HL-60 (cell line): ENCODE results near the gene SCAMP2.

ENCODE experiments used
- CTCF ChIP-seq: IDR thresholded peaks from one replicate; pipeline ENCODE4 v1.5.1; 2011; ENCODE audit warnings: low read length, control low read depth, inconsistent platforms; ENCODE audit not compliant: insufficient read depth
- GABPA ChIP-seq: IDR thresholded peaks from 2 replicates; pipeline ENCODE4 v1.6.1; 2012; ENCODE audit warnings: low read depth
- POLR2AphosphoS5 ChIP-seq: IDR thresholded peaks from 2 replicates; pipeline ENCODE4 v1.6.1; 2012; ENCODE audit warnings: low read depth
- SPI1 ChIP-seq: IDR thresholded peaks from 2 replicates; pipeline ENCODE4 v1.6.1; 2012; ENCODE audit warnings: low read depth, mild to moderate bottlenecking, borderline replicate concordance
- TF ChIP-seq, protein P1 (sequence below): IDR thresholded peaks from 2 replicates; pipeline ENCODE4 v1.6.1; 2012; ENCODE audit warnings: low read depth; ENCODE audit not compliant: insufficient replicate concordance

- TF ChIP-seq POLR2AphosphoS5 (no peak), CTCF (peak; percentile 81), SPI1 (peak; percentile 65; the same call in 1 of the 2 replicates), GABPA (no peak)
- TF ChIP-seq, protein P1, sequence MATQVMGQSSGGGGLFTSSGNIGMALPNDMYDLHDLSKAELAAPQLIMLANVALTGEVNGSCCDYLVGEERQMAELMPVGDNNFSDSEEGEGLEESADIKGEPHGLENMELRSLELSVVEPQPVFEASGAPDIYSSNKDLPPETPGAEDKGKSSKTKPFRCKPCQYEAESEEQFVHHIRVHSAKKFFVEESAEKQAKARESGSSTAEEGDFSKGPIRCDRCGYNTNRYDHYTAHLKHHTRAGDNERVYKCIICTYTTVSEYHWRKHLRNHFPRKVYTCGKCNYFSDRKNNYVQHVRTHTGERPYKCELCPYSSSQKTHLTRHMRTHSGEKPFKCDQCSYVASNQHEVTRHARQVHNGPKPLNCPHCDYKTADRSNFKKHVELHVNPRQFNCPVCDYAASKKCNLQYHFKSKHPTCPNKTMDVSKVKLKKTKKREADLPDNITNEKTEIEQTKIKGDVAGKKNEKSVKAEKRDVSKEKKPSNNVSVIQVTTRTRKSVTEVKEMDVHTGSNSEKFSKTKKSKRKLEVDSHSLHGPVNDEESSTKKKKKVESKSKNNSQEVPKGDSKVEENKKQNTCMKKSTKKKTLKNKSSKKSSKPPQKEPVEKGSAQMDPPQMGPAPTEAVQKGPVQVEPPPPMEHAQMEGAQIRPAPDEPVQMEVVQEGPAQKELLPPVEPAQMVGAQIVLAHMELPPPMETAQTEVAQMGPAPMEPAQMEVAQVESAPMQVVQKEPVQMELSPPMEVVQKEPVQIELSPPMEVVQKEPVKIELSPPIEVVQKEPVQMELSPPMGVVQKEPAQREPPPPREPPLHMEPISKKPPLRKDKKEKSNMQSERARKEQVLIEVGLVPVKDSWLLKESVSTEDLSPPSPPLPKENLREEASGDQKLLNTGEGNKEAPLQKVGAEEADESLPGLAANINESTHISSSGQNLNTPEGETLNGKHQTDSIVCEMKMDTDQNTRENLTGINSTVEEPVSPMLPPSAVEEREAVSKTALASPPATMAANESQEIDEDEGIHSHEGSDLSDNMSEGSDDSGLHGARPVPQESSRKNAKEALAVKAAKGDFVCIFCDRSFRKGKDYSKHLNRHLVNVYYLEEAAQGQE: no peak
These were observed 37.8 kb downstream of the SCAMP2 start for GRCh38 chr15:74835312-74835823.
